Hindlimb muscle (tissue), 1 donor: ENCODE measurements around the gene GCLM. TPM values are rescaled to one million over a fixed set of nuclear protein-coding genes. Genes with fewer than 3 reads are reported as not detected.
A peak's percentile ranks its signal among the peaks of the same experiment; 100 is the strongest.
"Not testable (repeated sequence)": the region's sequence is repeated elsewhere in the genome, so short reads cannot be mapped to it uniquely, and the experiment has no call there.

Experiments used
- DNase-seq: peaks from one replicate; pipeline ENCODE4 v3.0.0-alpha.2; 2013
- polyA plus RNA-seq: library from polyadenylated mRNA; unstranded; fragments of 120-200 nt; gene quantifications from one replicate; pipeline ENCODE4 v1.2.1, GENCODE V29; 2013; ENCODE audit not compliant: insufficient read length

Gene GCLM
- polyA plus RNA-seq, 1 donor = 6.1 TPM

DNA sequence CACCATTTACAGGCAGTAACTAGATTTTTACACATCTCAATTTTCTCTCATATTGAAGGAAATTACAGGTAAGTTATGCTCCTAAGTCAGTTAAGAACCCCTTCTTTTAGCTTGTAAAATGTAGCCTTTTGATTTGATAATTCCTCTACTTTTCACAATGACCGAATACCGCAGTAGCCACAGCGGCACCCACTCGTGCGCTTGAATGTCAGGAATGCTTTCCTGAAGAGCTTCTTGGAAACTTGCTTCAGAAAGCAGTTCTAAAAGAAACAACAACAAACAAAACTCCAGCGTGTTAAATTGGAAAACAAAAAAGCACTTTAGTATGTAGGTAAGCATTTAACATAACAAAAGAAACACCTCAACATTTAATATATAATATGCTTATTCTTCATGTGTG is 20.3 kb downstream of the GCLM start:
- DNase-seq = no peak

GRCh38 chr1:93882269-93882668 is 27.0 kb downstream of the GCLM start:
- DNase-seq = no peak

GRCh38 chr1:93880731-93881130 is 28.5 kb downstream of the GCLM start:
- DNase-seq = no peak

DNA sequence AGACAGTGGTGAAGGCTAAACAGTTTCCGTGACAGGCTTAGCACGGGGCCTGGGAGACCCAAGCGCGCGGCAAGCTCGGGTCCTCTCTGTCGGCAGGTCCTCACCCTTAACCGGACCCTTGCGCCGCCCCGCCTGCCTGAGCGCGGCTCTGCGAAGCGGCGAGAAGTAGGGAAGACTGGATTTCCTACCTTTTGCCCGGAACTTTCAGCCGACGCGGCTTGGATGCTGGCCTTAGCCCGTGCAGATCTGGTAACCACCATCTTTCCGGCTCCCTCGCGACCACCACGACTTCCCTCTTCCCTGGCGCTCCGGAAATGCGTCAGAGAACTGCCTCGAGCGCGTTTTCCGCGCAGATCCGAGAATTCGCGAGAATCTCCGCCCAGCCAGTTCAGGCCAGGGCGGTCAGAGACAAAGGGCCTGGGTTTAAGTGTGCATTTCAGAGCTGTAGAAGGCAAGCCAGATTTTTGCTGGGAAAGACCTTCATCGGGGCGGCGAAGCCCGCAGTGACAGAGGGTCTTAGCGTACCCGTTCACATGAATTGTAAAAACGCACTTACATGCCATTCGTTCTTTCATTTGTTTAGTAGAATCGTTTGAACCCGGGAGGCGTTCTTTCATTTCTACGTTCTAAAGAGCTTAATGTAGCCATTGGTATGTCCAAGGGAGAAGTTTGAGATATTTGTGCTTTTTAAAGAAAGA is 30.2 kb downstream of the GCLM start, which contains the start of gene DNTTIP2:
TSS of gene DNTTIP2 (minus strand) at position 318 of the 698 bp plus-strand sequence. CDS start at position 260, 58 bp downstream.
- peak; percentile 97 for DNase-seq

GRCh38 chr1:93878501-93878888 is 30.7 kb downstream of the GCLM start:
- no peak for DNase-seq

- no peak for DNase-seq
Measured at GRCh38 chr1:93877529-93877928, 31.7 kb downstream of the GCLM start.

DNA sequence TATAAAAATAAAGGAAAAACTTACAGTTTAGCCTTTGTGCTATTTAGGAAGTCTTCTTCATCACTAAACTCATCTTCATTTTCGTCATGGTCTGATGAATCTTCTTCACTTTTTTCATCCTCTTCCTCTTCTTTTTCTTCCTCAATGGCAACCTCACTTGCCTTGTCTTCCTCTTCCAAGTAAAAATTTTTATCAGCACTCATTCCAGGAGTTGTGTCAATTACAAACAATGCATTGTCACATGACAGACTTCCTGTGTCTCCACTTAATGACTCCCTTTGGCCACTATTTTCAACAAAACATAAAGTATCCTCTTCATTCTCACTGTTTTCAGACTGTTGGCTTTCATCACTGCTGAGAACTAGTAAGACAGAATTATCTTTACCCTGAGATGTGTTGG is 33.0 kb downstream of the GCLM start:
- no peak for DNase-seq

- DNase-seq = peak; percentile 8
Measured at GRCh38 chr1:93874025-93874651, 35.1 kb downstream of the GCLM start.

- no peak for DNase-seq
Measured at GRCh38 chr1:93871366-93871765, 37.9 kb downstream of the GCLM start.

DNA sequence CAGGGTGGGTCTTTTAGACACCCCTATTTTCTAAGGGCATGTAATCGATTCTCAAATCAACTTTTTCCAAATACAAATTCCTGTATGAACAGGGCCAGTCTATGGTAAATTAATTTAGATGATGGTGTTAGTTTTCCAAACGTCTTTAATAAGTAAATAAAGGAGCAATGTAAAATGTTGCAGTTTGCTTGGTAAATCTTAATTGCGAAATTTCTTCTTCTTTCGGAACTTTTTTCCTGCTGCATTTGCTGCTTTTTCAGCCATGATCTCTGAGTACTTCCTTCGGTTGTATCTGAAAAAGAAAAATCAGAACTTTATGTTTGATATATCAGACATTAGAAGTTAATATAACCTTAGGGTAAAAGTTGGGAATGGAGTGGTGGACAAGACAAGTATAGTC is 39.6 kb downstream of the GCLM start:
- no peak for DNase-seq

DNA sequence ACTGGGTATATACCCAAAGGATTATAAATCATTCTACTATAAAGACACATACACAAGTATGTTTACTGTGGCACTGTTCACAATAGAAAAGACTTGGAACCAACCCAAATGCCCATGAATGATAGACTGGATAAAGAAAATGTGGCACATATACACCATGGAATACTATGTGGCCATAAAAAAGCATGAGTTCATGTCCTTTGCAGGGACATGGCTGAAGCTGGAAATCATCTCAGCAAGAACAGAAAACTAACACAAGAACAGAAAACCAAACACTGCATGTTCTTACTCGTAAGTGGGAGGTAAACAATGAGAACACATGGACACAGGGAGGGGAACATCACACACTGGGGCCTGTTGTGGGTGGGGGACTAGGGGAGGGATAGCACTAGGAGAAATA is 40.7 kb downstream of the GCLM start:
- not testable (repeated sequence) for DNase-seq

- DNase-seq = no peak
Measured at GRCh38 chr1:93865253-93865652, 44.0 kb downstream of the GCLM start.

- DNase-seq = no peak
Measured at GRCh38 chr1:93864175-93864574, 45.1 kb downstream of the GCLM start.

DNA sequence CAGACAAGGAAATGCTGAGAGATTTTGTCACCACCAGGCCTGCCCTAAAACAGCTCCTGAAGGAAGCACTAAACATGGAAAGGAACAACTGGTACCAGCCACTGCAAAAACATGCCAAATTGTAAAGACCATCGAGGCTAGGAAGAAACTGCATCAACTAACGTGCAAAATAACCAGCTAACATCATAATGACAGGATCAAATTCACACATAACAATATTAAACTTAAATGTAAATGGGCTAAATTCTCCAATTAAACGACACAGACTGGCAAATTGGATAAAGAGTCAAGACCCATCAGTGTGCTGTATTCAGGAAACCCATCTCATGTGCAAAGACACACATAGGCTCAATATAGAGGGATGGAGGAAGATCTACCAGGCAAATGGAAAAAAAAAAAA is 51.6 kb downstream of the GCLM start:
- DNase-seq = not testable (repeated sequence)

- not testable (repeated sequence) for DNase-seq
Measured at GRCh38 chr1:93855983-93856382, 53.2 kb downstream of the GCLM start.

DNA sequence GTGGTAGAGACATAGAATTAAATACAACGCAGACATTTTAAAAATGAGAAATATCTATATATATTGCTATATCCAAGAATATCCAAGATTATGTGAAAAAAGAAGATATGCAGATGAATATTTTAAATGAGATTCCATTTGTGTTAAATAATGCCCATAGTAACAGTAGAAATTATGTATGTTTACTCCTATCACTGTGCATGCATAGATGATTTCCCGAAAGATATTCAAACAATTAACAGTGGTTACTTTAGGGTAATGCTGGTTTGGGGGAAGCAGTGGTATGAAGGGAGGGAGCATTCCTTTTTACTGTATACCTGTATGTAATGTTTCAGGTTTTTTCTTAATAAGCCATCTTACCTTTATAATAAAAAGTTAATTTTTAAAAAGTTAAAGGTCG is 55.3 kb downstream of the GCLM start:
- DNase-seq = no peak

GRCh38 chr1:93851878-93852277 is 57.4 kb downstream of the GCLM start:
- DNase-seq = no peak

- no peak for DNase-seq
Measured at GRCh38 chr1:93851327-93851712, 57.9 kb downstream of the GCLM start.

DNA sequence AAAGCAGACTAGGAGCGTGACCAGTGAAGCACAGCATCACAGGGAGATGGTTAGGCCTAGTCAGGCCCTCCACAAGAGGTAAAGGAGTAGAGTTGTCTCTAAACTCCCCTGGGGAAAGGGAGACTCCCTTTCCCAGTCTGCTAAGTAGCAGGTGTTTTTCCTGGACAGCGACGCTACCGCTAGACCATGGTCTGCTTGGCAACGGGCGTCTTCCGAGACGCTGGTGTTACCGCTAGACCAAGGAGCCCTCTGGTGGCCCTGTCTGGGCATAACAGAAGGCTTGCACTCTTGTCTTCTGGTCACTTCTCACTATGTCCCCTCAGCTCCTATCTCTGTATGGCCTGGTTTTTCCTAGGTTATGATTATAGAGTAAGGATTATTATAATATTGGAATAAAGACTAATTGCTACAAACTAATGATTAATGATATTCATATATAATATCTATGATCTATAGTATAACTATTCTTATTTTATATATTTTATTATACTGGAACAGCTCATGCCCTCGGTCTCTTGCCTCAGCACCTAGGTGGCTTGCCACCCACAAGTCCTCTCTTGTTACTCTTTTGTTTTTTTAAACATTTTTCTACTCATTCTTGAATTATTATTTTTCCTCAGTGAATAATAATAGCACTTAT is 58.4 kb downstream of the GCLM start:
- DNase-seq = peak; percentile 33

GRCh38 chr1:93848350-93848883 is 60.8 kb downstream of the GCLM start:
- DNase-seq = no peak

DNA sequence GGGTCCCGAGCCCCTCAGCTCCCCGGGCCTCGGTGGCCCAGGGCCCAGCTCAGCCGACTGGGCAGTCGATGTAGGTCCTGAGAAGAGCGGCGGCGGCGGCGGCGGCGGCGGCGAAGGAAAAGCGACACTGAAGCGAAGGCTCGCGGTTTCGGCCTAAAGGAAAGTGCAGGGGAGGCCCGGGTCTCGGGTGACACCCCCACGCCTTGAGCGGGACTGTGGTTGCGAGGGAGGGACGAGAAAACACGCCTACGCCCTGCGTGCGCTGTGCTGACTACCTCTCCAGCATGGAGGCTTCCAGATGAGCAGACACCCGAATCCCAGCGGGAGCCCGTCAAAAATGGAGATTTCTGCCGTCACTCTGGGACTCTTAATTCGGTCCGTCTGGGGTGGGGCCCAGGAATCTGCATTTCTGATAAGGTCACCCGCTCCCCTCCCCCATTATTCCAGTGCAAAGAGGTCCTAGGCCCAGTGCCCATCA is 61.4 kb downstream of the GCLM start:
- DNase-seq = peak; percentile 66

DNA sequence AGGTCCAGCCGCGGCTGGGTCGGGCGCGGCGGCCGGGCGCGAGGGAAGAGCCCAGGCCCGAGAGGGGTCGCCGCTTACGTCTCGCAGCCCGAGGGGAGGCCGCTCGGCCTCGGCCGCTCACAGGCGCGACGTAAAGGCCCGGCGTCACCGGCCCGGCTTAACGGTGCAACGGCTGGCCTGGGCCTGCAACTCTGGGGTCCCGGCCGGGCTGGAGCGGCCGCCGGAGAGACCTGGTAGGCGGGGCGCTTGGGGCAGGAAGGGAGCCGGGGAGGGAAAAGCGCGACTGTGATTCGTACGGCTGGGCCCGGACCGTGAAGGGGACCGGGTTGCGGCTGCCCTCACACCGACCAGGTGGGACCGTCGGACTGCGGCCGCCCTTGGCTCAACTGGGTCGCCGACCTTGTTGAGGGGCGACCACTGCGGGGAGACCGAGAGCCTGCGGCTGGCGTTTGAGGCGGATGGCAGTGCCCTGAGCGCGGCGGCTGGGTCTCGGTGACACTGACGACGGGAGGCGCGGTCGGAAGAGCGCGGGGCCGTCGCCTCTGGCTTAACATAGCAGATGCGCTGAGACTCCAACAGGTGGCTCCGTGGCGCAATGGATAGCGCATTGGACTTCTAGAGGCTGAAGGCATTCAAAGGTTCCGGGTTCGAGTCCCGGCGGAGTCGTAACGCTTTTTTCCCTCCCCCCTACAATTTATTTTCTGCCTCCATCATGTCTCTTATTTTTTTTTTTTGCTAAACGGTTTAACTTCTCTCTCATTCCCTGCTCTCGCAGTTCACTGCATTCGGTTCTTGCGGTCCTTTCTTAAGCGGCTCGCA is 62.0 kb downstream of the GCLM start:
- DNase-seq = peak; percentile 97
